GM18867 (cell line): ENCODE results near the gene CCND2.

Experiments
- ATAC-seq: cut with Tn5 transposase; IDR thresholded peaks from one replicate; pipeline ENCODE4 v1.9.1; 2021; ENCODE audit warnings: mild to moderate bottlenecking, moderate library complexity; ENCODE audit not compliant: unreplicated experiment

The CCND2 gene

DNA sequence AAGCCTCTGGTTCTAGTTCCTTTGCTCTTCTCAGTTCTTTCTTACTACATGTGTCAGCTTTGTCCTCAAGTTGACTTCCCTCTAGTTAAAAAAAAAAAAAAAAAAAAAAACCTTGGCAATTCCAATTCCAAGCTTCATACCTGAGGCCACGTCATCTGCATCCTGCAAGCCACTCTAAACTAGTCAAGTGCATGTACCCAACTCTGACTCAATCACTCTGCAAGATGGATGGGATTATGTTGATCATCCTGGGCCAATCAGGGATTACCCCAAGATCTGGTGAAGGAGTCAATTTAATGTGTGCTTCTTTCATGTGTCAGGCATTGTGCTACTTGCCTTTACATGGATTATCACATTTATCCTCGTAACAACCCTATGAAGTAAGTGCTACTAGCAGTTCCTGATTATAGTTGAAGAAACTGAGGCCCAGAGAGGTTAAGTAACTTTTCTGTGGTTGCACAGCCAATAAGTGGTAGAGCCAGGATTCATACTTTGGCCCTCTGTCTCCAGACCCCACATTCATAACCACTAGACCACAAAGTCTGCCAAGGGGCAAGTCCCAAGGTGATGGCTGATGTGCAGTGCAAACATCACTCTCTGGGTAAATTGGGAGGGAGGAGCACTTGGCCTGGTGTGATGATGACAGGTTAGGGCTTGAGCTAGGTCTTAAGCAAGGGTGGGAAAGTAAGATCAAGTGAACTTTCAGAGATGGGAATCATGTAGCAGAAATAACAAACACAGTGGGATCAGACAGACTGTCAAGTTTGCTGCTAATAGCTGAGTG lies 17.3 kb upstream of the CCND2 start:
- no peak for ATAC-seq

DNA sequence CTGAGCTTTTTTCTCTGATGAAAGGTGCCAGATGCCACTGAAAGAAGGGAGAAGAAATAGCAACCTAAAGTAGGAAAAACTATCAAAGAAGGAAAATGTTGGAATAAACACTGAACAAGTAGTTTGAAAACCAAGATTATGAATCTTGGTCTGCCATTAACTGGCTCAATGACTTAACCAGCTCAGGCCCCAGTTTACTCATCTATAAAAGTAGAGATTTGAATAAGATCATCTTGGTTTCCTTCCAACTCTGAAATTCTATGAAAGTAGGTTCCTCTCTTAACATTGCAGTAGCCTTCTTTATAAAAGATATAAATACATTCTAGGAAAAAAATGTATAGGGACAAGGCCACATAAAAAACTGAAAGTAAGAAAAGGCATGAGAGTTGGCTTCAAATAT lies 16.1 kb upstream of the CCND2 start:
- no peak for ATAC-seq

DNA sequence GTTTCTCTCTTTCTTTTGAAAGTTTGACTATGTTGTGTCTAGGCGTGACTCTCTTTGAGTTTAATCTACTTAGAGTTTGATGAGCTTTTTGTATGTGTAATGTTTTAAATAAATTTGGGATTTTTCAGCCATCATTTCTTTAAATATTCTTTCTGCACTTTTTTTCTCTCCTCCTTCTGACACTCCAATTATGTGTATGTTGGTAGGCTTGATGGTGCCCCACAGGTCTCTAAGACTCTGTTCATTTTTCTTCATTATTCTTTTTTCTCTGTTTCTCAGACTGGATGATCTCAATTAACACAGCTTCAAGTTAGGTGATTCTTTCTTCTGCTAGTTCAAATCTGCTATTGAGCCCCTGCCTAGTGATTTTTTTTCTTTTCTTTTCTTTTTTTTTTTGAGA lies 14.5 kb upstream of the CCND2 start:
- no peak for ATAC-seq

DNA sequence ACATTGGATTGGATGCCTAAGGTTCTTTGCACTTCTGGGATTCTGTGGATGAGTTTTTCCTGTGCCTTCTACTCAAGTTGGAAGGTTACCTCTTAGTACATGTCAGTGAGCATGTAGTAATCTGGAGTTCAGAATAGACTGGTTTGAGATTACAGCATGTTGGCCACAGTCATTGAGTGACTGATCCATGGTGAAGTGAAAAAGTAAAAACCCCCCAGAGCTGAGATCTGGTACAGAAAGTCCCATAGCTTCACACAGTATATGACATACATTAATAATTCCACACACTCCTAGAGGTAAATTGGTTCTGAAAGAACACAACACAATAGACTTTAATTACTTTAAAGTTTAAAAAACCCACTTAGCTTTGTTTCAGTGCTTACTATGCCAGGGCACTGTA lies 11.9 kb upstream of the CCND2 start:
- no peak for ATAC-seq

DNA sequence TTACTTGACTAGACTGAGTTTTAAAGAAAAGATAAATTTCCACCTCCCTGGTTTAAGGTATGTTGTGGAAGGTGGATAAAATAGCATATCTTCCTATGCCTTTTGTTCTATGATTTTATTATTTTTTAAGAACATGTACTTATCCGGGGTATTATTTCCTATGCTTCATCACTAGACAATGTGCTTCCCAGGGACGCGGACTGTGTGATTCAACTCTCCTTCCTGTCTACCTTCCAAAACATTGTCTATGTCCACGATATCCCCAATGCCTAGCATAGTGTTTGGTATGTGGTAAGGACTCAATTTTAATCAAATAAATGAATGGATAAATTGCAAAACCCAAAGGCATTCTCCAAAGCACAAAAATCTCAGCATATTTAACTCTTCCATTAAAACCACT lies 8.3 kb upstream of the CCND2 start:
- ATAC-seq: no peak

DNA sequence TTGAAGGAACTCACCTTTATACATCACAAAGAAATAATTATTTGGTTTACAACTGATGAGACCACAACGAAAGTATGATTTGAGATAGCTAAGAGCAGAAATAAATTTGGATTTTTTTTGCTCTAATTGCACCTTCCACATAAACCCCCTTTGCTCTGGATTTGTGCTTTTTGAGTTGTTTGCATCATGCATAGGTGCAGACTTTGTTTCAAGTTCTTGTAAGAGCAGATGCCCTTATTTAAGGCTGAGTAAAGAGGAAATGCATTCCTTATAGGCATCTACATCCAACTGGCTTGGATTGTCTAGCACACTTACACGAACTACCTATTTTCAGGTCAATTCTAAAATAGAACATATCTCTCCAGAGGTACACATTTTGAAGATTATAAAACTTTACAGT lies 6.6 kb upstream of the CCND2 start:
- no peak for ATAC-seq

DNA sequence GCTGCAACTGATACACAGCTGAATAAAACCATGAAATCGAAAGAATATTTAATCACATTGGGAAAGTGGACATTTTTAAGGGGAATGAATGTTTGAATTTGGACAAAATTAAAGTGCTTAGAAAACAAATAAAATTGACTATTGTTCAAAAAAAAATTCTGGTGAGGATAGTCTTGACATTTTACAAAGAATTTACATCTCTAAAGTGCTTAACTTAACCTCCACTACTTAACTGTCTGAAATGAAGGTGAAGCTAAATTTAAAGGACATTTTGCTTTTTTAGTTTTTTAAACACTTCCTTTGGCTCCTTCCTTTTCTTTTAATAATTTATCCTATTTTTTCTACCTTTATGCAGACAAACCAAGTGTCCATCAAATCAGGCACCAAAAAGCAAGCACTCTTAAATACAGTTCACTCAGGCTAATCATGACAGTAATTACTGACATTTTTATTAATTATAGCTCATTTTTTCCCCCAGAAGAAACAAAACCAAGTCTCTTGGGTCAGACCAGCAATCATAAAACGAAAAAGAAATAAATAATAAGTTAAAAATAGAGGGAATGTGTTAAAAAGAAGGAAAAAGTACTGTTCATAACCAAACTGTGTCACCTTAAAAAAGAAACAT lies 5.7 kb upstream of the CCND2 start:
- ATAC-seq: no peak

DNA sequence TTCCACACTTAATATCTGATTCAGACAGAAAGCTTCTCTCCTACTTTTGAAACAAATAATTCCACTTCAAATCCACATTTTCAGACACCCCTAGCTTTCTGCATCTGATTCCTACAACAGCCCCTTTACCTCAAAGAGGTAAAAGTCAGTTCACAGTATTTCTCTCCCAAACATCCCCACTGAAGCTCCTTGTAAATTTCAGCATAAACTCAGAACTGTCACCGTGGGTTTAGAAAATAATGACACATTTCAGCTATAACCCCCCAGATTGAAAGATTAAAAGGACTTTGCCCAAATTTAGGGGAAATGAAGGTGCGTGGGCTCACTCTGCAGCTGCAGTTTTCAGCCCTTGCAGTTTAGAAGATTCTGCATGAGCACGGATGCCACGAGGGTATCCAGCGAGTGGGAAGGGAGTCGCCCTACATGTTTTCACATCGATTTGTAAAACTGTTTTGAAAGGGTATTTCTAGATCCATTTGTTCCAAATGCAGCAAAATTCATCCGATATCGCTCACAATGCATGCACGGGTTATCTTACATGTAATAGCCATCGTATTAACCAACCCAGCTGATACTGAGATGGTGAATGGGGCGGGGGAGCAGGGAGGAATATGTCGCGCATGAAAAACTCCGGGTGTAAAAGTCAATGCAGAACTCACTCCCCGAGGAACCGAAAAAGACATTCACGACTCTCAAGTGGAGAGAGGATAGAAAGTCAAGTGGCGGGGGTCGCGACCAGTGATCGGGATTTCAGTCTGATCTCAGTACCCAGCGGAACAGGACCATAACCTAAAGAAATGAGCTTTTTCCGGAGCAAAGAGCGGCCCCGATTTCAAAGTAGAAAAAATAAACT lies 5.0 kb upstream of the CCND2 start:
- ATAC-seq: no peak

DNA sequence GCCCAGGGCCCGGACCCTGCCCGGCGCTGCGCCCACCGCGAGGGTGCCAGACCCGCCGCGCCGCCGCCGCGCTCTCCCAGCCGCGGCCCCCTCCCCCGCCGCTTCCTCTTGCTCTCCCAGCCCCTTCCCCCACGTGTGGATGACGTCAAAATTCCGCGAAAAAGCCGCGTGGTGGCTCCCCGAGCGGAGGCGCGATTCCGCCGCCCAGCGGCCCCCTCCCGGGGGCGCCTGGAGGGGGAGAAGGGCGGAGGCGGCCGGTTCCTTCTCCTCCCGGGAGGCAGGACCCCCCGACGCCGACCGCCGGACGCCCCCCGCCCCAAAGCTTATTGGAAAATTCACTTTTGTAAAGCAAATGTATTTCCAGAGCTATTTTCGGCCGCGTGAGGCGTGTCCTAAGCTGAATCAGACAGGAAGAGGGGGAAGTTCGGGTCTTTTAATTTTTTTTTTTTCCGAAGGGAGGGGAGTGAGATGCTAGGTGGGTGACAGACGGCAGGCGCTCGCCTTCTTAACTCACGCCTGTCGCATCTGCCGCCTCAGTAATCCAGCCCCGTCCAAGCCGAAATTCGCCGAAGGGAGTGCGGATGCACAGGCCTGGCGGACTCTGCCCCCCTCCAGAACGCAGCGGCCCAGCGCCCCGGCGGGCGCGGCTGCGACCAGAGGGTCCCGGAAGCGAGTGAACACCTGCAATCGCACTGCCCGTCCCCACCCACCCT lies 4.1 kb upstream of the CCND2 start:
- no peak for ATAC-seq

DNA sequence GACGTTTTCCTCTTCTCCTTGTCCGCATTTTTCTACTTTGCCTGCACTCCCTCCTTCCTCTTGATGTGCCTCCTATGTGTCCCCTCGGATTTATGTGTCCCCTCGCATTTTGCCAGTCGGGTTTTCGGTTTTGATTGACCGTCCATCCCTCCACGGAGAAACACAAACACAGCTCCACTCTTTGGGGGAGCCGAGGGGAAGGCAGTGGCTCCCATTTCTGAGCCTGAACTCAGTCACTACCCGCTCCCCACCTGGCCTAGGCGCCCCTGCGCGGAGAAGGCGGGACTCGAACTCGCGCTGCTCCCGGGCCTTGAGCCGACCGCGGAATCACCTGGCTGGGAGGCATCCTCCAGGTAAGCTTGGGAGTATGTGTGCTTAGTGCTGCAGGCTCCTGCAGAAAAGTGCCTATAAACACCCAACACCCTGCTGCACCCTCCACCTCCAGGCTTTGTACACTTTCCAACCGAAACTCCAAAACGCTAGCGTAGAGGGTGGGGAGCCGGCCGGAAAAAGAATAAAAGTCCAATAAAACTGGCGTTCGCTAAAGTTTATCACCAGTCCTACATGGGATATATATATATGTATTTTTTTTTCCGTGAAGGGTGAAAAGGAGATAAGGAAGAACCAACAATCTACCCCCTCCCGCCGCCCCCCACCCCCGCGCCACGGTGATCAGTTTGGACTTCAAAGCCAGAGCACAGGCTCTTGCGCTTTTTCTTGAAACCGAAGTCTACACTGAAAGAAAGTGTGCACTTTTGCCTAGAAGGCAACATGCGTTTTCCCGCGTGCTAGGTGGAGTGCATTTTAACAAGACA lies 3.3 kb upstream of the CCND2 start:
- ATAC-seq: no peak

DNA sequence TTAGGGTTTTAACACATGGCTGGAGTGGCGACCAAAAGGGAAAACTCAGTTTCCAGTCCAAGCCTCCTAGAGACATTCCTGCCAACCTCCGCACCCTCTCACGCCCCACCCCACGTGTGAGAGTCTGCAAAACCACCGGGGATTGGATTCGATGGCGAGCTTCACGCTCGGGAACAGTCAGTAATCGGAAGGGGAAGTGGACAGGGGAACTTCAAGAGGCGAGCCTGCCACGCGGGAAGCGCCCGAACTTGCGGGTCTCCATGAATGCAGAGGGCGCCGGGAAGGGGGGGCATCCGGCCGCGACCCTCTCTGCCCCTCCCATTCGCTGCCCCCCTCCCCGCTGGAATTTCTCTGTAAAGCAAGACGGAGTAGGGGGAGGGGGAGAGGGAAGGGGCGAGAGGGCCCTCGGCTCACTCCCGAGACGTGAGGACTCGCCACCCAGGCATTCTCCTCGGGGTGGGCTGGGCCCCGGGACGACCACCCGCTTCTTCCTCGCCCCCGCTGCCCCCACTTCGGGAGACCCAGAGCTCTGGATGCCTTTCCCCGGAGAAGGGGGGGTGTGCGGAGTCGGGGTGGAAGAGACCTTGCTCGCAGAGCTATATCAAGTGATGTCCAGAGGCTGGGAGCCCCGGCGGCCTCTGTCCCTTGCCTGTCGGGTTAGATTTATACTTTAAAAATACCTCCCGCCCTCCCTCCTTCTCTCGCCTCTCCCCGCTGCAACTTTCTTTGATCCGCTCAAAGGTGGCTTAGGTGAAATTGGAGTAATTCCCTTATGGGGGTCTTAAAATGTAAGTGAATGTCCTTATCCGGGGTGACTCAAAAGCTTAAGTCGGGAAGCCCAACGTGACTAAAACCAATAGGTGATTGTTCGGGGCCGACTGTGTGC lies 2.5 kb upstream of the CCND2 start:
- ATAC-seq: no peak

DNA sequence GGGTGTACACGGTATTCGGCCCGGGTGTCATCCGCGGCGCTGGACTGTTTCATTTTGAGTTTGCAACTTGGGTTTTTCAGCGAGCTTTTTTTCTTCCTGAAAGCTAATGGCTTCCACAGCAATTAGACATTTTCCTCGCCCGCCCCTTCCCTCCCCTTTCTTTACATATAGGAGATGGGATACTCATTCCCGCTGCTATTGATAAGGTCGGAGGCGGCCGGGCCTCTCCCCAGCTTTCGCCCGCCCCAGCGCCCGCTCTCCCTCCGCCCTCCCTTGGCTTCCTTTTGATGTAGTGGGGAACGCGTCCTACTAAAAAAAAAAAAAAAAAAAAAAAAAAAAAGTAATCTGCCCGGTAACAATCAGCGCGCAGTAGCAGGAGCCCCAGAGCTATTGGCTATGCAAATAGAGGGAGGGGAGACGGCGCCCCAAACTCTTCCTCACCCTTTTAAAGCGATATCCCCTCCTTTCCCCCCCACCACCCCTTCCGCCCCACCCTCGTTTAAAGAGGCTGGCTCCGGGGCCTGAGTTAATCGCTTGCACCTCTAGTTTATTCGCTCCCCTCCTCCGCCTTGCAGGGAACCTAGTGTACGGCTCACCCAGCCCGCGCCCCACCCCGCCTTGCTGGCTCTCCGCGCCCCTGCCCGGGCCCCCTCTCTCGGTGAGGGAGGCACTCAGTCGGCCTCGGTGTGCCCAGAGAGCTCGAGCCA lies 1.7 kb upstream of the CCND2 start:
- peak; percentile 51 for ATAC-seq

DNA sequence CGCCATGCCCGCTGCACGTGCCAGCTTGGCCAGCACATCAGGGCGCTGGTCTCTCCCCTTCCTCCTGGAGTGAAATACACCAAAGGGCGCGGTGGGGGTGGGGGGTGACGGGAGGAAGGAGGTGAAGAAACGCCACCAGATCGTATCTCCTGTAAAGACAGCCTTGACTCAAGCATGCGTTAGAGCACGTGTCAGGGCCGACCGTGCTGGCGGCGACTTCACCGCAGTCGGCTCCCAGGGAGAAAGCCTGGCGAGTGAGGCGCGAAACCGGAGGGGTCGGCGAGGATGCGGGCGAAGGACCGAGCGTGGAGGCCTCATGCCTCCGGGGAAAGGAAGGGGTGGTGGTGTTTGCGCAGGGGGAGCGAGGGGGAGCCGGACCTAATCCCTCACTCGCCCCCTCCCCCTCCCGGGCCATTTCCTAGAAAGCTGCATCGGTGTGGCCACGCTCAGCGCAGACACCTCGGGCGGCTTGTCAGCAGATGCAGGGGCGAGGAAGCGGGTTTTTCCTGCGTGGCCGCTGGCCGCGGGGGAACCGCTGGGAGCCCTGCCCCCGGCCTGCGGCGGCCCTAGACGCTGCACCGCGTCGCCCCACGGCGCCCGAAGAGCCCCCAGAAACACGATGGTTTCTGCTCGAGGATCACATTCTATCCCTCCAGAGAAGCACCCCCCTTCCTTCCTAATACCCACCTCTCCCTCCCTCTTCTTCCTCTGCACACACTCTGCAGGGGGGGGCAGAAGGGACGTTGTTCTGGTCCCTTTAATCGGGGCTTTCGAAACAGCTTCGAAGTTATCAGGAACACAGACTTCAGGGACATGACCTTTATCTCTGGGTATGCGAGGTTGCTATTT lies 914 bp upstream of the CCND2 start:
- peak; percentile 3 for ATAC-seq

DNA sequence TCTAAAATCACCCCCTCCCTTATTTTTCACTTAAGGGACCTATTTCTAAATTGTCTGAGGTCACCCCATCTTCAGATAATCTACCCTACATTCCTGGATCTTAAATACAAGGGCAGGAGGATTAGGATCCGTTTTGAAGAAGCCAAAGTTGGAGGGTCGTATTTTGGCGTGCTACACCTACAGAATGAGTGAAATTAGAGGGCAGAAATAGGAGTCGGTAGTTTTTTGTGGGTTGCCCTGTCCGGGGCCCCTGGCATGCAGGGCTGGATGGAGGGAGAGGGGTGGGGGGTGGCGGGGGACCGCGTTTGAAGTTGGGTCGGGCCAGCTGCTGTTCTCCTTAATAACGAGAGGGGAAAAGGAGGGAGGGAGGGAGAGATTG lies 300 bp upstream of the CCND2 start:
- no peak for ATAC-seq

DNA sequence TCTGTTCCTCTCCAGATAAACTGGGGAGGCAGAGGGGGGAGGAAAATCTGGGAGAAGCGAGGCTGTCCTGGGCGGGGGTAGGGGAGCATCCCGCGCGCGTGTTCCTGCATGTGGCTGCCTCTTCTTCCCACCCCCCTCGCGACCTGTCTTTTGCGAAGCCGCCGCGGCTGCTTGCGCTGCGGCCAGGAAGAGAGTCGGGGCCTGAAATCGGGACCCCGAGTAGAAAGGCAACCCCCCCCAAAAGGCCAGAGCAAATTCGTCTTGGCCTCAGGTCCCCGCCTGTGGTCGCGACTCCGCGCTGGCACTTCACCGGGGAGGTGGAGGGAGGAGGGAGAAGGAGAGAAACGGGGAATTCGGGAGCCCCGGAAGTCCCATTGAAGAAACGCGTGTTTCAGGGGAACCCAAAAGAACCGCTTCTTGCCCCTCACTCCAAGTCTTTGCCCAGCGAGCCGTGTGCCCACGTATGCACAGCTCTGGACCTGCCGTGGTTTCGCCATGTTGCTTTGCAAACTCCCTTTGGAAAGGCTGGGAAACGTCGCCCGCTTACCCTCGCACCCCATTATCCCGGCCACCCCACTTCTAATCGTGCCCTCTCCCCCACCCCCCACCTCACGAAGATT lies 944 bp downstream of the CCND2 start:
- no peak for ATAC-seq

DNA sequence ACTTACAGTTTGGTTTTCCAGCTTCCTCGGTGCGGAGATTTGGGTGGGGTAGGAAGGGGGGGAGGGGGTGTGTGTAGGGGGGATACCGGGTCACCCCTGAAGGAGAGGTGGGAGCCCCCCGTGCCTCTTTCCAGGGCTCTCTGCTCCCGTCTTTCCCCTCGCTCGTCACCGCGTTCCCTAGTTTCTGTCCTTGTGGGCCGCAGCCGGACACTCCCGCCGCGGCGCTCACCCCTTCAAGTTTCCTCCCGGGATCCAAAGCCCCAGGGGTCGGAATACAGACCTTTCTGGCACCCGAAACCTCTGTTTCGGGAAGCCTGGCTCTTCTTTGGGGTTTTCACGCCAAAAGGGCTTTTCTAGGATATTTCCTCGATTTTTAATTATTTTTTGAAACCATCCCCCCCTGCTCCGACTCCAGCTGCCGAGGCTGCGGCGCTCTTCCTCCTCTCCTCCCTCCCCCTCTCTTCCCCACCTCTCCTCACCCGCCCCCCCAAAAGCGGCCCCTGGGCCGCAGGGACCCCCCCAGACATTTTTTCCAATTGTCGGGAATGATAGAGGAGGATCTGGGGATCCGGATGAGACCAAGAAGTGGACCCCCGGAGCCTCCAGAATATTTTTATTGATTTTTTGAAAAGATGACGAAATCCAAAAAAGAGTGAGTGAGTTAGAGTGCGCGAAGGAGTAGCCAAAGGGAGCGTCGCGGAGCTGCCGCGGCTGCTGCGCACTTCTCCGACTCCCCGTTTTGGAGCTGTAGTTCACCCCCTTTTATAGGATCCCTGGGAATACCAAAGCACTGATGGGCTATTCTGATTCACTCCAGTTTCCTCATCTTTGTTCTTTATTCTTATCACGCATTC lies 1.7 kb downstream of the CCND2 start:
- ATAC-seq: no peak
